ENCODE measurements around the gene ARHGEF12.

DNA sequence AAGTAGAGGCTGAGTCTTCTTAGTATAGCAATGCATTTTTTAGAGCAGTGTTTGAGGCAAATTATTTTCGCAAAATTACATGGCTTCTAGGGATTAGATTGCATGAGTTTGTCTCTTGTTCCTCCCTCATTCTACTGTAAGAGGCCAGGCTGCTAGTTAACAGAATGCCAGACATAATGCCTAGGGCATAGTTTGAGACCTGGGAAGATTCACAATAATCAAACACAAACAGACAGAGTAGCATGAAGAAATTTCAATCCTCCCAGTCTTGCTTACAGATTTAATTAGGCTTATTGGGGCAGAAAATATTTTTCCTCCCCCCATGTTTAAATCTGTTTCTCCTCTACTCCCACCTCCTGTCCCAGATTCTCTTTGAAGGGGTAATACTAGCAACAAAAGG is 48.3 kb downstream of the ARHGEF12 start:
- TF ChIP-seq, protein P1, sequence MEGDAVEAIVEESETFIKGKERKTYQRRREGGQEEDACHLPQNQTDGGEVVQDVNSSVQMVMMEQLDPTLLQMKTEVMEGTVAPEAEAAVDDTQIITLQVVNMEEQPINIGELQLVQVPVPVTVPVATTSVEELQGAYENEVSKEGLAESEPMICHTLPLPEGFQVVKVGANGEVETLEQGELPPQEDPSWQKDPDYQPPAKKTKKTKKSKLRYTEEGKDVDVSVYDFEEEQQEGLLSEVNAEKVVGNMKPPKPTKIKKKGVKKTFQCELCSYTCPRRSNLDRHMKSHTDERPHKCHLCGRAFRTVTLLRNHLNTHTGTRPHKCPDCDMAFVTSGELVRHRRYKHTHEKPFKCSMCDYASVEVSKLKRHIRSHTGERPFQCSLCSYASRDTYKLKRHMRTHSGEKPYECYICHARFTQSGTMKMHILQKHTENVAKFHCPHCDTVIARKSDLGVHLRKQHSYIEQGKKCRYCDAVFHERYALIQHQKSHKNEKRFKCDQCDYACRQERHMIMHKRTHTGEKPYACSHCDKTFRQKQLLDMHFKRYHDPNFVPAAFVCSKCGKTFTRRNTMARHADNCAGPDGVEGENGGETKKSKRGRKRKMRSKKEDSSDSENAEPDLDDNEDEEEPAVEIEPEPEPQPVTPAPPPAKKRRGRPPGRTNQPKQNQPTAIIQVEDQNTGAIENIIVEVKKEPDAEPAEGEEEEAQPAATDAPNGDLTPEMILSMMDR (IDR thresholded peaks at IDR 0.05): no peak
- TF ChIP-seq POLR2A (IDR thresholded peaks at IDR 0.05) (no peak), POLR2AphosphoS5 (IDR thresholded peaks at IDR 0.05) (no peak), EP300 (IDR thresholded peaks at IDR 0.05) (no peak)
